ENCODE measurements around the gene RNF212. TPM values are rescaled to one million over a fixed set of nuclear protein-coding genes. Genes with fewer than 3 reads are reported as not detected.

RNF212 gene
- total and polyA plus RNA-seq, 2 experiments from 2014 or later, result 8.4 to 10.4 TPM

GRCh38 chr4:1116838-1117237 lies 3.5 kb upstream of the RNF212 start:
- TF ChIP-seq EZH2phosphoT487 (IDR thresholded peaks at IDR 0.05; ENCODE audit: low read depth, severe bottlenecking, unreplicated experiment) (no peak), CTCF (IDR thresholded peaks at IDR 0.05; ENCODE audit: poor library complexity) (no peak), EZH2 (IDR thresholded peaks at IDR 0.05; ENCODE audit: borderline replicate concordance) (no peak)

GRCh38 chr4:1115528-1116293 lies 2.3 kb upstream of the RNF212 start:
- peaks cover 4% of the 10 kb centered on the region for H3K27me3 ChIP-seq
- no peak overlapping the region for H3K4me3 ChIP-seq
- WGBS (ENCODE audit: low lambda C conversion rate, missing lambda C conversion rate), result 70% methylated on average over 8 of the region's 8 CpGs
- TF ChIP-seq CTCF (IDR thresholded peaks at IDR 0.05; ENCODE audit: poor library complexity) (no peak), EZH2 (IDR thresholded peaks at IDR 0.05; ENCODE audit: borderline replicate concordance) (no peak), EZH2phosphoT487 (IDR thresholded peaks at IDR 0.05; ENCODE audit: low read depth, severe bottlenecking, unreplicated experiment) (no peak)
- no peaks in the 10 kb centered on the region for H3K4me1 ChIP-seq (ENCODE audit: insufficient read depth)
- no peaks in the 10 kb centered on the region for H3K79me2 ChIP-seq
- H3K9me2 ChIP-seq (replicated peaks; ENCODE audit: insufficient read depth), result no peaks in the 10 kb centered on the region
- no peak for DNase-seq (ENCODE audit: low spot score)
- peak overlapping the region; percentile 17 for H3K4me2 ChIP-seq
- no peaks in the 10 kb centered on the region for H3K36me3 ChIP-seq (replicated peaks; ENCODE audit: insufficient read depth, low read depth)
- H3K27ac ChIP-seq, result no peak overlapping the region
- H2AFZ ChIP-seq, result no peak overlapping the region
- no peaks in the 10 kb centered on the region for H4K20me1 ChIP-seq (ENCODE audit: insufficient read depth, poor library complexity, severe bottlenecking)
- H3K9me3 ChIP-seq (ENCODE audit: low read depth), result no peaks in the 10 kb centered on the region

More at GRCh38 chr4:1116838-1117237, 3.5 kb upstream of the RNF212 start:
- H3K4me2 ChIP-seq, result no peak overlapping the region
- no peak overlapping the region for H2AFZ ChIP-seq
- no peak overlapping the region for H3K4me3 ChIP-seq
- no peaks in the 10 kb centered on the region for H3K9me2 ChIP-seq (replicated peaks; ENCODE audit: insufficient read depth)
- H3K27me3 ChIP-seq, result peaks cover 4% of the 10 kb centered on the region
- DNase-seq (ENCODE audit: low spot score), result no peak
- 59% methylated on average over 1 of the region's 1 CpG for WGBS (ENCODE audit: low lambda C conversion rate, missing lambda C conversion rate)
- no peaks in the 10 kb centered on the region for H4K20me1 ChIP-seq (ENCODE audit: insufficient read depth, poor library complexity, severe bottlenecking)
- H3K36me3 ChIP-seq (replicated peaks; ENCODE audit: insufficient read depth, low read depth), result no peaks in the 10 kb centered on the region
- no peaks in the 10 kb centered on the region for H3K4me1 ChIP-seq (ENCODE audit: insufficient read depth)
- H3K27ac ChIP-seq, result no peak overlapping the region
- no peaks in the 10 kb centered on the region for H3K9me3 ChIP-seq (ENCODE audit: low read depth)
- H3K79me2 ChIP-seq, result no peaks in the 10 kb centered on the region

- Histone ChIP-seq H3K9me3 (ENCODE audit: low read depth) (no peaks in the 10 kb centered on the region), H3K36me3 (replicated peaks; ENCODE audit: insufficient read depth, low read depth) (no peaks in the 10 kb centered on the region), H3K79me2 (no peaks in the 10 kb centered on the region), H3K4me2 (no peak overlapping the region), H3K4me3 (no peak overlapping the region), H3K9me2 (replicated peaks; ENCODE audit: insufficient read depth) (no peaks in the 10 kb centered on the region), H3K27ac (no peak overlapping the region), H3K27me3 (peaks cover 4% of the 10 kb centered on the region), H4K20me1 (ENCODE audit: insufficient read depth, poor library complexity, severe bottlenecking) (no peaks in the 10 kb centered on the region), H3K4me1 (ENCODE audit: insufficient read depth) (peaks cover 6% of the 10 kb centered on the region), H2AFZ (no peak overlapping the region)
- DNase-seq (ENCODE audit: low spot score), result no peak
- no peak for TF ChIP-seq EZH2 (IDR thresholded peaks at IDR 0.05; ENCODE audit: borderline replicate concordance)
- WGBS (ENCODE audit: low lambda C conversion rate, missing lambda C conversion rate), result no CpG with 5 or more reads among the region's 24 CpGs
Measured at GRCh38 chr4:1112821-1113182, 562 bp downstream of the RNF212 start.

GRCh38 chr4:1112174-1112820 lies 1.1 kb downstream of the RNF212 start:
- TF ChIP-seq CTCF (IDR thresholded peaks at IDR 0.05; ENCODE audit: poor library complexity), result no peak
- TF ChIP-seq EZH2 (IDR thresholded peaks at IDR 0.05; ENCODE audit: borderline replicate concordance), result no peak
- no peak for TF ChIP-seq EZH2phosphoT487 (IDR thresholded peaks at IDR 0.05; ENCODE audit: low read depth, severe bottlenecking, unreplicated experiment)
- peaks cover 4% of the 10 kb centered on the region for H3K27me3 ChIP-seq
- no peak overlapping the region for H3K4me2 ChIP-seq
- H3K4me1 ChIP-seq (ENCODE audit: insufficient read depth), result peaks cover 6% of the 10 kb centered on the region
- H4K20me1 ChIP-seq (ENCODE audit: insufficient read depth, poor library complexity, severe bottlenecking), result no peaks in the 10 kb centered on the region
- no peaks in the 10 kb centered on the region for H3K36me3 ChIP-seq (replicated peaks; ENCODE audit: insufficient read depth, low read depth)
- no peaks in the 10 kb centered on the region for H3K9me3 ChIP-seq (ENCODE audit: low read depth)
- H3K27ac ChIP-seq, result no peak overlapping the region
- H3K79me2 ChIP-seq, result no peaks in the 10 kb centered on the region
- DNase-seq (ENCODE audit: low spot score), result no peak
- no peaks in the 10 kb centered on the region for H3K9me2 ChIP-seq (replicated peaks; ENCODE audit: insufficient read depth)
- 87% methylated on average over 11 of the region's 27 CpGs for WGBS (ENCODE audit: low lambda C conversion rate, missing lambda C conversion rate)
- H2AFZ ChIP-seq, result no peak overlapping the region
- H3K4me3 ChIP-seq, result no peak overlapping the region
